Type B pancreatic cell (in vitro differentiated cells): ENCODE measurements around the gene AGTR1. TPM values are rescaled to one million over a fixed set of nuclear protein-coding genes. Genes with fewer than 3 reads are reported as not detected.

ENCODE experiments used
- DNase-seq: peaks from one replicate; pipeline ENCODE4 v3.0.0; 2021; ENCODE audit warnings: mixed read lengths; ENCODE audit not compliant: unreplicated experiment; ENCODE audit errors: extremely low spot score
- H3K27ac Mint-ChIP-seq: 2 replicates; pipeline ENCODE4 v1.8.0; 2021; ENCODE audit warnings: mild to moderate bottlenecking, mixed read lengths
- H3K27me3 Mint-ChIP-seq: 2 replicates; pipeline ENCODE4 v1.8.0; 2021; ENCODE audit warnings: mixed read lengths
- H3K36me3 Mint-ChIP-seq: 2 replicates; pipeline ENCODE4 v1.8.0; 2021; ENCODE audit warnings: mixed read lengths
- H3K4me1 Mint-ChIP-seq: one replicate; pipeline ENCODE4 v1.8.0; 2021; ENCODE audit warnings: mixed read lengths; ENCODE audit not compliant: unreplicated experiment
- H3K4me3 Mint-ChIP-seq: 2 replicates; pipeline ENCODE4 v1.8.0; 2021; ENCODE audit warnings: mild to moderate bottlenecking, mixed read lengths
- H3K9me3 Mint-ChIP-seq: 2 replicates; pipeline ENCODE4 v1.8.0; 2021; ENCODE audit warnings: mixed read lengths
- total RNA-seq: library from RNA; stranded (reverse); gene quantifications from 2 replicates; pipeline ENCODE4 v1.2.1, GENCODE V29; 2021; ENCODE audit warnings: low replicate concordance
- TF ChIP-seq, protein P1 (sequence below): fragments of 200-600 bp; sonication (generic); conservative IDR thresholded peaks from 2 replicates; pipeline ENCODE4 v1.5.0; 2021; ENCODE audit warnings: antibody characterized with exemption, mild to moderate bottlenecking

AGTR1 gene
- total RNA-seq, 1 donor from 2014 or later = 2.4 TPM

DNA sequence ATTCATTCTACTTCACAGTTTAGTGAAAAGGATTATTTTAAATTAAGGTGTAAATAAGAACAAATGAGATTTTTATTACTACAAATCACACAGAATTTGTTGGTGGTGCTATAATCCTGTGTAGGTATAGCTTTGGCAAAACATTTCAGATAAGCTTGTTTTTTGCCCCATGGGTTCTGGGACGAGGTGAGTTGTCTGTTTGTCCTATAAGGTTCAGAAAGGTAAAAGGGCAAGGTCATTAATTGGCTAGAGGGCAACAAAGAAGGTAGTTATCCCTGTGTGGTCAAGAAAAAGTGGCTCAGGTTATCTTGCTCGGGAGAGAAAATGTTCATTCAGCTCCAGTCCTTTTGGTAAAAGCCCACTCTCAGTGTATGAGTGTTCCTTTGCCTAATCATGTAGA lies 23.2 kb downstream of the AGTR1 start:
- no peaks in the 10 kb centered on the region for H3K9me3 Mint-ChIP-seq
- peaks cover 6% of the 10 kb centered on the region for H3K4me1 Mint-ChIP-seq
- no peaks in the 10 kb centered on the region for H3K36me3 Mint-ChIP-seq
- no peaks in the 10 kb centered on the region for H3K27me3 Mint-ChIP-seq
- no peak overlapping the region for H3K4me3 Mint-ChIP-seq
- no peak for DNase-seq
- TF ChIP-seq, protein P1, sequence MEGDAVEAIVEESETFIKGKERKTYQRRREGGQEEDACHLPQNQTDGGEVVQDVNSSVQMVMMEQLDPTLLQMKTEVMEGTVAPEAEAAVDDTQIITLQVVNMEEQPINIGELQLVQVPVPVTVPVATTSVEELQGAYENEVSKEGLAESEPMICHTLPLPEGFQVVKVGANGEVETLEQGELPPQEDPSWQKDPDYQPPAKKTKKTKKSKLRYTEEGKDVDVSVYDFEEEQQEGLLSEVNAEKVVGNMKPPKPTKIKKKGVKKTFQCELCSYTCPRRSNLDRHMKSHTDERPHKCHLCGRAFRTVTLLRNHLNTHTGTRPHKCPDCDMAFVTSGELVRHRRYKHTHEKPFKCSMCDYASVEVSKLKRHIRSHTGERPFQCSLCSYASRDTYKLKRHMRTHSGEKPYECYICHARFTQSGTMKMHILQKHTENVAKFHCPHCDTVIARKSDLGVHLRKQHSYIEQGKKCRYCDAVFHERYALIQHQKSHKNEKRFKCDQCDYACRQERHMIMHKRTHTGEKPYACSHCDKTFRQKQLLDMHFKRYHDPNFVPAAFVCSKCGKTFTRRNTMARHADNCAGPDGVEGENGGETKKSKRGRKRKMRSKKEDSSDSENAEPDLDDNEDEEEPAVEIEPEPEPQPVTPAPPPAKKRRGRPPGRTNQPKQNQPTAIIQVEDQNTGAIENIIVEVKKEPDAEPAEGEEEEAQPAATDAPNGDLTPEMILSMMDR = no peak
- H3K27ac Mint-ChIP-seq = no peak overlapping the region

DNA sequence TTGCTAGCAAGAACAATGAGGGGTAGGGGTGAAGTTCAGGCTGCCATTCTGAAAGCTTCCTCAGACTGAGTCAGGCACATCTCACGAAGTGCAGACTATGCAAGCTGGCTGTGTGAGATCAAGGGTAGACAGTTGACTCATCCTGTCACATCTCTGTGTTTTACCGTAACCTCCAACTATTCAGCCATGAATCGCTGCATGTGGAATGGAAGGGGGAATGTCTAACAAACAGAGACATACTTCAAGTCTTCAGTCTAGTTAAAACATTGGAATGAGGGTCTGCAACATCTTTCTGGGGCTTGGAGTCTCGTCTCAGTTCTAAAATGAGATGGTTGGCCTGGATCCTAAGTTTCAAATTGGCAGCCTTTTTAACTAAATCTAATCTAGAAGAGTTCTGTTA lies 25.9 kb downstream of the AGTR1 start:
- no peak for DNase-seq
- Mint-ChIP-seq H3K27ac (no peak overlapping the region), H3K36me3 (no peaks in the 10 kb centered on the region), H3K4me1 (peaks cover 6% of the 10 kb centered on the region), H3K9me3 (no peaks in the 10 kb centered on the region), H3K4me3 (no peak overlapping the region), H3K27me3 (peaks cover 3% of the 10 kb centered on the region)
- TF ChIP-seq, protein P1 = no peak

DNA sequence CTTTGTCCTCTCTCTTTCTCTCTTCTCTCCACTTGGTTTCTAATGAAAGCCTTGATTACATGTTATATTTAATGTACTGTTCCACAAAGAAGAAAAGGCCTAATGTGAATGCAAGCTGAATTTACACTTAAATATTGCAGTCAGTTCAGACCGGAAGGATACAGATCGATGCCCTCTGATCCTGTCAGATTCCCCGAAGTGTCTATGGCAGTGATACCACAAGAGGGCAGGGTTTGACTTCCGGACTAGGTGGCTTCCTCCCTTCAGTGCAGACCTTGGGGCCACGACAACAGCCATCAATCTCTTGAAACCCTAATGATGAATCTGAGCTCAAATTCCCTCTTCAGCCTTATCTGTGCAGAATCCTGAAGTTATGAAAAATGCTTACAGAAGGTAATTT lies 29.5 kb downstream of the AGTR1 start:
- Mint-ChIP-seq H3K4me3 (no peak overlapping the region), H3K36me3 (no peaks in the 10 kb centered on the region), H3K9me3 (no peaks in the 10 kb centered on the region), H3K27me3 (peaks cover 6% of the 10 kb centered on the region), H3K4me1 (no peaks in the 10 kb centered on the region), H3K27ac (no peak overlapping the region)
- TF ChIP-seq, protein P1 = peak; percentile 73
- DNase-seq = no peak

DNA sequence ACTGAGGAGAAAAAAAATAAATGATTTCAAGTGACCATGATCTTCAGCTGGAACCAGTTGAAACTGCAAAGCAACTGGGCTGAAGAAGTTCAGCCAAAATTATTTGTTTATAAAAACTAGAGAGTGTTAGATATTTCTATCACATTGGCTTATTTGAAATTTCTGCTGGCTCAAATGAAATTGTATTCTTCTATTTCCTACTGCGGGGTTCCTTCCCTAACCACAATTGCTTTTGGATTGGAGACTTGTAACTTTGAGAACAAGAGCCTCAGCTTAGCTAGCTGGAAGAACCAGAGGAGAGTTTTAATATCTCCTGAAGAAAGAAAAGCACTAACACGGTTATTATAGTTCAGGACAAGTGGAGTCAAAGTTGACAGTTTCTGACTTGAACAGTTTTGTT lies 31.1 kb downstream of the AGTR1 start:
- TF ChIP-seq, protein P1 = no peak
- H3K9me3 Mint-ChIP-seq = no peaks in the 10 kb centered on the region
- no peak overlapping the region for H3K4me3 Mint-ChIP-seq
- DNase-seq = no peak
- no peak overlapping the region for H3K27ac Mint-ChIP-seq
- peaks cover 6% of the 10 kb centered on the region for H3K27me3 Mint-ChIP-seq
- H3K4me1 Mint-ChIP-seq = no peaks in the 10 kb centered on the region
- no peaks in the 10 kb centered on the region for H3K36me3 Mint-ChIP-seq

DNA sequence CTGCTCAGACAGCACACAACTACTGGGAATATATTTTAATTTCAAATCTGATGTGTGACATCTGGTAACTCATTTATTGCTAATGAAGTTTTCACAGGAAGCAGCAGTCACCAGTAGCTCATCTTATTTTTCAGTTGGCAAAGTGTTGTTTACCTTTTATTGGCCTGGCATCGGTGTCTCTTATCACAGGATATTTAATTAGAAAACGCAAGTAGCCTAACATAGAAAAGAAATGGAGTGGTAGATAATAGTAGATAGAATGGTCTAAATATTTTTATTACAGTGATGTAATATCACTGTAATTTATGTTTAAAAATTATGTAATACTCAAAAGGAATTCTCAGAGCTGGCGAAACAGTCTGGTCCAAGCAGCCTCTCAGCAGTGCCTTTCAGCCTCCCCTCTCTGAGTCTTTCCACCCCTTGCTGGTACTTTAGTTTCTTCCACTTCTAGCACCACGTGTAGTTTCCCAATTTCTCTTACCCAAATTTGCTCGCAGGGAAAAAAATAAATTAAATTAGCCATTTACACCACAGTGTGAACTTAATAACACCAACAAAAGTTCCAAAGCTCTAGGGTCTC lies 31.9 kb downstream of the AGTR1 start:
- no peak overlapping the region for H3K27ac Mint-ChIP-seq
- no peaks in the 10 kb centered on the region for H3K4me1 Mint-ChIP-seq

More for the DNA sequence above, 31.9 kb downstream of the AGTR1 start:
- H3K9me3 Mint-ChIP-seq = no peaks in the 10 kb centered on the region
- peaks cover 6% of the 10 kb centered on the region for H3K27me3 Mint-ChIP-seq
- no peaks in the 10 kb centered on the region for H3K36me3 Mint-ChIP-seq
- H3K4me3 Mint-ChIP-seq = no peak overlapping the region
- no peak for DNase-seq
- TF ChIP-seq, protein P1 = no peak
